ENCODE measurements around the gene NPIPB4.
"Not testable (repeated sequence)": the region's sequence is repeated elsewhere in the genome, so short reads cannot be mapped to it uniquely, and the experiment has no call there.

DNA sequence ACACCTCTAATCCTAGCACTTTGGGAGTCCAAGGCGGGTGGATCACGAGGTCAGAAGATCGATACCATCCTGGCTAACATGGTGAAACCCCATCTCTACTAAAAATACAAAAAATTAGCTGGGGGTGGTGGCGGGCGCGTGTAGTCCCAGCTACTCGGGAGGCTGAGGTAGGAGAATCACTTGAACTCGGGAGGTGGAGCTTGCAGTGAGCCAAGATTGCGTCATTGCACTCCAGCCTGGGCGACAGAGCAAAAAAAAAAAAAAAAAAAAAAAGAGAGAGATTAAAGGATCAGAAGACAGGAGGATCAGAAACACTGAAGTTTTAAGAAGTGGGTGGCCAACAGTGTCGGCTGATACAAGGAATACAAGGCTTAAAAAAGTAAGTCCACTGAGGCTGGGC is 41.9 kb downstream of the NPIPB4 start:
- TF ChIP-seq EP300 (IDR thresholded peaks at IDR 0.05; ENCODE audit: low read depth) = not testable (repeated sequence)
- TF ChIP-seq, protein P1, sequence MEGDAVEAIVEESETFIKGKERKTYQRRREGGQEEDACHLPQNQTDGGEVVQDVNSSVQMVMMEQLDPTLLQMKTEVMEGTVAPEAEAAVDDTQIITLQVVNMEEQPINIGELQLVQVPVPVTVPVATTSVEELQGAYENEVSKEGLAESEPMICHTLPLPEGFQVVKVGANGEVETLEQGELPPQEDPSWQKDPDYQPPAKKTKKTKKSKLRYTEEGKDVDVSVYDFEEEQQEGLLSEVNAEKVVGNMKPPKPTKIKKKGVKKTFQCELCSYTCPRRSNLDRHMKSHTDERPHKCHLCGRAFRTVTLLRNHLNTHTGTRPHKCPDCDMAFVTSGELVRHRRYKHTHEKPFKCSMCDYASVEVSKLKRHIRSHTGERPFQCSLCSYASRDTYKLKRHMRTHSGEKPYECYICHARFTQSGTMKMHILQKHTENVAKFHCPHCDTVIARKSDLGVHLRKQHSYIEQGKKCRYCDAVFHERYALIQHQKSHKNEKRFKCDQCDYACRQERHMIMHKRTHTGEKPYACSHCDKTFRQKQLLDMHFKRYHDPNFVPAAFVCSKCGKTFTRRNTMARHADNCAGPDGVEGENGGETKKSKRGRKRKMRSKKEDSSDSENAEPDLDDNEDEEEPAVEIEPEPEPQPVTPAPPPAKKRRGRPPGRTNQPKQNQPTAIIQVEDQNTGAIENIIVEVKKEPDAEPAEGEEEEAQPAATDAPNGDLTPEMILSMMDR (IDR thresholded peaks at IDR 0.05) = not testable (repeated sequence)

All from transverse colon (tissue), 3 donors.